GM12878 (cell line): Measurements from ENCODE around the gene PLSCR3. TPM values are rescaled to one million over a fixed set of nuclear protein-coding genes. Genes with fewer than 3 reads are reported as not detected.

Source experiments
- ATAC-seq: fragments of 200-7000 bp; cut with Tn5 transposase; 3 replicates; pipeline ENCODE4 v1.9.1; 2020; ENCODE audit warnings: mild to moderate bottlenecking, moderate library complexity
- BruUV-seq: library from RNA; stranded (reverse); fragments of 400-500 nt; replicated peaks from 2 replicates; lab custom pipeline; 2021; lab: Mats Ljungman, UMichigan
- CTCF ChIA-PET: fragments of 300-600 bp; sonication (Branson Sonifier 250); formaldehyde crosslinking; extraction: SDS; loops from one replicate; lab custom pipeline; 2021; ENCODE audit warnings: inconsistent platforms; lab: Yijun Ruan, JAX
- POLR2A ChIA-PET: fragments of 350-600 bp; formaldehyde crosslinking; extraction: SDS; loops from one replicate; lab custom pipeline; 2021; ENCODE audit warnings: inconsistent platforms; lab: Charles Lee
- RAD21 ChIA-PET: fragments of 300-600 bp; sonication (Branson Sonifier 250); formaldehyde crosslinking; loops from one replicate; lab custom pipeline; 2023; ENCODE audit warnings: antibody characterized with exemption; ENCODE audit not compliant: unreplicated experiment; lab: Charles Lee
- SMC1A ChIA-PET: fragments of 300-600 bp; sonication (Branson Sonifier 250); formaldehyde crosslinking; loops from one replicate; lab custom pipeline; 2023; ENCODE audit not compliant: unreplicated experiment, uncharacterized antibody; lab: Charles Lee
- DNase-seq: peaks from one replicate; pipeline ENCODE4 v3.0.0-alpha.2; 2011; ENCODE audit warnings: low read depth, low spot score
- FAIRE-seq: peaks from 3 replicates; lab custom pipeline; 2011; peaks lifted over from hg19 to GRCh38; lab: Jason Lieb, UNC
- H2AFZ ChIP-seq: 2 replicates; pipeline ENCODE4 v1.6.0; 2011; ENCODE audit warnings: low read depth, low read length, control low read depth; ENCODE audit not compliant: control insufficient read depth
- H3K27ac ChIP-seq: 2 replicates; pipeline ENCODE4 v1.5.1; 2011; ENCODE audit warnings: control low read depth; ENCODE audit not compliant: control insufficient read depth, insufficient read depth
- H3K27me3 ChIP-seq, 2 experiments: replicated peaks in 1 of 2; 2 replicates each; pipeline versions ENCODE4 v1.6.0 to v1.6.1; 2011; ENCODE audit warnings: low read length in 1 of 2; ENCODE audit not compliant: control insufficient read depth in 2 of 2, insufficient read depth in 2 of 2
- H3K36me3 ChIP-seq, 2 experiments: 2 replicates each; pipeline ENCODE4 v1.5.1; 2011; ENCODE audit warnings: low read length in 1 of 2; ENCODE audit not compliant: control insufficient read depth in 2 of 2, insufficient read depth in 2 of 2
- H3K4me1 ChIP-seq: 2 replicates; pipeline ENCODE4 v1.6.1; 2011; ENCODE audit warnings: mild to moderate bottlenecking, low read length, moderate library complexity, mixed read lengths; ENCODE audit not compliant: control insufficient read depth, insufficient read depth
- H3K4me2 ChIP-seq: 2 replicates; pipeline ENCODE4 v1.6.0; 2011; ENCODE audit warnings: control low read depth; ENCODE audit not compliant: control insufficient read depth, insufficient read depth
- H3K4me3 ChIP-seq: fragments of 200-600 bp; sonication (generic); 2 replicates; pipeline ENCODE4 v1.5.1; 2016
- H3K79me2 ChIP-seq: 2 replicates; pipeline ENCODE4 v1.6.0; 2011; ENCODE audit warnings: low read length; ENCODE audit not compliant: control insufficient read depth, insufficient read depth
- H3K9ac ChIP-seq: 2 replicates; pipeline ENCODE4 v1.8.0; 2011; ENCODE audit warnings: low read length, control low read depth, mixed read lengths; ENCODE audit not compliant: control insufficient read depth, insufficient read depth
- H3K9me3 ChIP-seq: replicated peaks from 3 replicates; pipeline ENCODE4 v1.5.1; 2011; ENCODE audit warnings: mild to moderate bottlenecking, low read length; ENCODE audit not compliant: control insufficient read depth, insufficient read depth
- H4K20me1 ChIP-seq: 2 replicates; pipeline ENCODE4 v1.6.0; 2011; ENCODE audit not compliant: control insufficient read depth, insufficient read depth
- ATF2 ChIP-seq: IDR thresholded peaks from 2 replicates; pipeline ENCODE4 v1.6.1; 2012; ENCODE audit warnings: low read length, inconsistent platforms
- ATF7 ChIP-seq: fragments of 450-650 bp; IDR thresholded peaks from 2 replicates; pipeline ENCODE4 v1.6.1; 2016; ENCODE audit warnings: low read depth, mild to moderate bottlenecking
- BHLHE40 ChIP-seq, 2 experiments: fragments of 450-650 bp in 1 of 2; IDR thresholded peaks; 2 replicates each; pipeline ENCODE4 v1.6.1; 2011 to 2017; ENCODE audit warnings: low read depth in 2 of 2, borderline replicate concordance in 1 of 2, improper control_type of control experiment in 1 of 2, low read length in 1 of 2, mild to moderate bottlenecking in 1 of 2
- CEBPZ ChIP-seq: fragments of 150-350 bp; IDR thresholded peaks from 2 replicates; pipeline ENCODE4 v1.6.1; 2016; ENCODE audit warnings: low read depth, low read length
- CTCF ChIP-seq, 3 experiments: IDR thresholded peaks in 2 of 3; conservative IDR thresholded peaks in 1 of 3; 2 replicates each; pipeline ENCODE4 v1.5.1; 2011; ENCODE audit warnings: low read depth in 3 of 3, low read length in 3 of 3, mild to moderate bottlenecking in 3 of 3, control low read depth in 2 of 3, moderate library complexity in 2 of 3, inconsistent platforms in 1 of 3, mixed read lengths in 1 of 3; ENCODE audit not compliant: control insufficient read depth in 2 of 3, insufficient read depth in 1 of 3; ENCODE audit errors: extremely low read depth in 1 of 3
- EED ChIP-seq: sonication (generic); IDR thresholded peaks from 2 replicates; pipeline ENCODE4 v1.6.1; 2016; ENCODE audit warnings: antibody characterized with exemption, low read depth
- ESRRA ChIP-seq: IDR thresholded peaks from 2 replicates; pipeline ENCODE4 v1.6.1; 2012; ENCODE audit warnings: mild to moderate bottlenecking, low read length, improper control_type of control experiment
- EZH2 ChIP-seq: IDR thresholded peaks from 2 replicates; pipeline ENCODE4 v1.6.1; 2012; ENCODE audit warnings: low read depth, mild to moderate bottlenecking, control low read depth, inconsistent platforms, low read length, borderline replicate concordance; ENCODE audit not compliant: control insufficient read depth
- MTA2 ChIP-seq: fragments of 450-650 bp; IDR thresholded peaks from 2 replicates; pipeline ENCODE4 v1.6.1; 2016; ENCODE audit warnings: low read depth, mild to moderate bottlenecking, moderate library complexity
- RAD21 ChIP-seq: IDR thresholded peaks from 2 replicates; pipeline ENCODE4 v1.6.1; 2011; ENCODE audit warnings: mild to moderate bottlenecking, low read depth, low read length, moderate library complexity; ENCODE audit not compliant: insufficient read depth
- RCOR1 ChIP-seq: conservative IDR thresholded peaks from 2 replicates; pipeline ENCODE4 v1.6.1; 2012; ENCODE audit warnings: low read depth, low read length, improper control_type of control experiment
- RELB ChIP-seq: fragments of 450-650 bp; IDR thresholded peaks from 2 replicates; pipeline ENCODE4 v1.6.1; 2017; ENCODE audit warnings: low read depth, mild to moderate bottlenecking, moderate library complexity
- SIN3A ChIP-seq: IDR thresholded peaks from 2 replicates; pipeline ENCODE4 v1.6.1; 2012; ENCODE audit warnings: low read depth, low read length, improper control_type of control experiment
- STAT3 ChIP-seq: IDR thresholded peaks from 2 replicates; pipeline ENCODE4 v1.6.1; 2011; ENCODE audit warnings: low read depth, low read length, improper control_type of control experiment
- ZZZ3 ChIP-seq: IDR thresholded peaks from 2 replicates; pipeline ENCODE4 v1.6.1; 2011; ENCODE audit warnings: low read depth; ENCODE audit not compliant: control insufficient read depth, insufficient read length
- WGBS: methylation state at CpG from one replicate; pipeline ENCODE4 v1.1.6; 2016; ENCODE audit warnings: low lambda C conversion rate; ENCODE audit not compliant: insufficient replicate concordance, insufficient coverage; ENCODE audit errors: missing lambda C conversion rate; 5-methylcytosine and 5-hydroxymethylcytosine counted together
- in situ Hi-C: fragments of 300-500 bp; cut with MboI; formaldehyde crosslinking; loops from 9 replicates; pipeline ENCODE4 v1.14.3; 2018; ENCODE audit warnings: mixed read lengths
- intact Hi-C: fragments of 100-400 bp; cut with micrococcal nuclease; formaldehyde crosslinking; loops from one replicate; pipeline ENCODE4 v1.14.2; 2022; ENCODE audit not compliant: unreplicated experiment
- polyA plus RNA-seq, 11 experiments: library from polyadenylated mRNA; depleted of rRNA in 4 of 11; unstranded in 6 of 11; stranded (reverse) in 5 of 11; fragments of >200 nt; fragmentation: Nextera tagmentation in 4 of 11; fragmentation: Illumina TruSeq in 1 of 11; extraction: Ambion mirVana in 4 of 11; extraction: Trizol in 1 of 11; gene quantifications; 1 replicate in 1 of 11; 2 replicates in 10 of 11; pipeline versions ENCODE4 v1.2.1 to v1.2.3, GENCODE V29; 2011 to 2016; ENCODE audit warnings: inconsistent platforms in 2 of 11, missing spikeins in 2 of 11, low read depth in 1 of 11
- total RNA-seq, 4 experiments: library from RNA; depleted of rRNA in 3 of 4; stranded (reverse); fragments of >200 nt in 3 of 4; fragmentation: Illumina TruSeq in 1 of 4; extraction: Trizol in 1 of 4; gene quantifications; 2 replicates each; pipeline versions ENCODE4 v1.2.1 to v1.2.3, GENCODE V29; 2013 to 2021

Gene PLSCR3
- total and polyA plus RNA-seq, 10 of the 15 experiments (the other 5 are each of a cell fraction or from before 2014, with no cell fraction given) = 9.9 to 51.4 (median 43.4) TPM

GRCh38 chr17:7398612-7399011 is 4.3 kb upstream of the PLSCR3 start (continued):
- no peak for TF ChIP-seq SIN3A

- ATAC-seq = no peak
- in situ Hi-C loops = no loop called here
- no peak for TF ChIP-seq STAT3
- TF ChIP-seq CEBPZ = no peak
- no peak for TF ChIP-seq EED
- TF ChIP-seq RELB = no peak
- no peak for TF ChIP-seq ATF7
- TF ChIP-seq RCOR1 = no peak
- TF ChIP-seq ESRRA = no peak
- no peak for TF ChIP-seq RAD21
- no peak for TF ChIP-seq ATF2
- TF ChIP-seq EZH2 = no peak
- no peak for TF ChIP-seq CTCF (IDR thresholded peaks at IDR 0.05 in 2 of 3, conservative IDR thresholded peaks at IDR 0.05 in 1 of 3; ENCODE audit: control insufficient read depth in 2 of 3, extremely low read depth in 1 of 3, insufficient read depth in 1 of 3, low read depth in 3 of 3, low read length in 3 of 3)
- TF ChIP-seq MTA2 = no peak
- TF ChIP-seq BHLHE40 (IDR thresholded peaks at IDR 0.05; ENCODE audit: borderline replicate concordance in 1 of 2, low read depth in 2 of 2, low read length in 1 of 2) = no peak
- TF ChIP-seq ZZZ3 = no peak
Measured at GRCh38 chr17:7396147-7396546, 1.8 kb upstream of the PLSCR3 start.

More at GRCh38 chr17:7396147-7396546, 1.8 kb upstream of the PLSCR3 start:
- ChIA-PET CTCF (no interaction called here), RAD21 (no interaction called here), SMC1A (no interaction called here), POLR2A (interaction anchor here (3.2 kb wide), 1 partner anchor 7 kb away, joined by 23 read pairs; the partner anchor contains the start of gene TMEM256)
- H4K20me1 ChIP-seq = no peaks in the 10 kb centered on the region
- H2AFZ ChIP-seq = no peak overlapping the region
- peaks cover 2% of the 10 kb centered on the region for H3K79me2 ChIP-seq
- no peak overlapping the region for H3K4me2 ChIP-seq
- DNase-seq = no peak
- H3K4me3 ChIP-seq = no peak overlapping the region
- no peaks in the 10 kb centered on the region for H3K36me3 ChIP-seq
- H3K4me1 ChIP-seq = no peaks in the 10 kb centered on the region
- no peak overlapping the region for H3K9ac ChIP-seq
- H3K27ac ChIP-seq = no peak overlapping the region
- no peaks in the 10 kb centered on the region for H3K27me3 ChIP-seq
- intact Hi-C loops = no loop called here
- no TSS peak for BruUV-seq
- FAIRE-seq = no peak
- 96% methylated on average over 4 of the region's 4 CpGs for WGBS
- H3K9me3 ChIP-seq = no peaks in the 10 kb centered on the region
